H1 (cell line): ENCODE measurements around the gene PLXNA3.

ENCODE experiments used
- ASH2L ChIP-seq: fragments of 200-600, 300-600 bp; sonication (generic); IDR thresholded peaks from one replicate; pipeline ENCODE4 v1.7.1; 2017; ENCODE audit warnings: low read length
- CREB1 ChIP-seq: IDR thresholded peaks from 2 replicates; pipeline ENCODE4 v1.6.1; 2012; ENCODE audit warnings: inconsistent platforms
- GABPA ChIP-seq: IDR thresholded peaks from 2 replicates; pipeline ENCODE4 v1.6.1; 2011; ENCODE audit warnings: mild to moderate bottlenecking, low read length, moderate library complexity, borderline replicate concordance; ENCODE audit not compliant: insufficient read depth
- MAFK ChIP-seq: IDR thresholded peaks from 2 replicates; pipeline ENCODE4 v1.6.1; 2012; ENCODE audit warnings: low read depth, mild to moderate bottlenecking, improper control_type of control experiment, low read length
- NRF1 ChIP-seq: IDR thresholded peaks from 2 replicates; pipeline ENCODE4 v1.6.1; 2011; ENCODE audit warnings: mild to moderate bottlenecking, low read depth, low read length, improper control_type of control experiment
- POLR2AphosphoS5 ChIP-seq: IDR thresholded peaks from 2 replicates; pipeline ENCODE4 v1.6.1; 2011; ENCODE audit warnings: low read depth, low read length
- TEAD4 ChIP-seq: IDR thresholded peaks from 2 replicates; pipeline ENCODE4 v1.6.1; 2012; ENCODE audit warnings: low read depth, low read length, inconsistent platforms, mixed read lengths
- TF ChIP-seq, protein P1 (sequence below), 3 experiments: IDR thresholded peaks; 1 replicate in 2 of 3; 2 replicates in 1 of 3; pipeline versions ENCODE4 v1.5.1 to v1.6.1; 2011; ENCODE audit warnings: low read length in 3 of 3, mild to moderate bottlenecking in 3 of 3, inconsistent platforms in 2 of 3, low read depth in 1 of 3, moderate library complexity in 1 of 3; ENCODE audit not compliant: insufficient read depth in 1 of 3; ENCODE audit errors: control extremely low read depth in 1 of 3

GRCh38 chrX:154511761-154512160 lies 53.7 kb downstream of the PLXNA3 start:
- TF ChIP-seq POLR2AphosphoS5, result no peak
- TF ChIP-seq MAFK, result no peak
- TF ChIP-seq TEAD4, result no peak
- TF ChIP-seq, protein P1, sequence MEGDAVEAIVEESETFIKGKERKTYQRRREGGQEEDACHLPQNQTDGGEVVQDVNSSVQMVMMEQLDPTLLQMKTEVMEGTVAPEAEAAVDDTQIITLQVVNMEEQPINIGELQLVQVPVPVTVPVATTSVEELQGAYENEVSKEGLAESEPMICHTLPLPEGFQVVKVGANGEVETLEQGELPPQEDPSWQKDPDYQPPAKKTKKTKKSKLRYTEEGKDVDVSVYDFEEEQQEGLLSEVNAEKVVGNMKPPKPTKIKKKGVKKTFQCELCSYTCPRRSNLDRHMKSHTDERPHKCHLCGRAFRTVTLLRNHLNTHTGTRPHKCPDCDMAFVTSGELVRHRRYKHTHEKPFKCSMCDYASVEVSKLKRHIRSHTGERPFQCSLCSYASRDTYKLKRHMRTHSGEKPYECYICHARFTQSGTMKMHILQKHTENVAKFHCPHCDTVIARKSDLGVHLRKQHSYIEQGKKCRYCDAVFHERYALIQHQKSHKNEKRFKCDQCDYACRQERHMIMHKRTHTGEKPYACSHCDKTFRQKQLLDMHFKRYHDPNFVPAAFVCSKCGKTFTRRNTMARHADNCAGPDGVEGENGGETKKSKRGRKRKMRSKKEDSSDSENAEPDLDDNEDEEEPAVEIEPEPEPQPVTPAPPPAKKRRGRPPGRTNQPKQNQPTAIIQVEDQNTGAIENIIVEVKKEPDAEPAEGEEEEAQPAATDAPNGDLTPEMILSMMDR (IDR thresholded peaks at IDR 0.05; ENCODE audit: control extremely low read depth in 1 of 3, insufficient read depth in 1 of 3, low read depth in 1 of 3, low read length in 3 of 3), result no peak
- no peak for TF ChIP-seq CREB1
- no peak for TF ChIP-seq GABPA
- no peak for TF ChIP-seq ASH2L
- no peak for TF ChIP-seq NRF1
